Stimulated activated naive CD8-positive, alpha-beta T cell treated with anti-CD3 and anti-CD28 coated beads, Interleukin-15, amount 100 ng/mL, for 72 hours (primary cell): ENCODE data around the gene SMYD3.
A peak's percentile ranks its signal among the peaks of the same experiment; 100 is the strongest.

Experiments used
- ATAC-seq: fragments of 150-1000 bp; cut with Tn5 transposase; 2 replicates; pipeline ENCODE4 v1.10.0; 2021; ENCODE audit warnings: mild to moderate bottlenecking, moderate library complexity
- DNase-seq, 2 donors: peaks; one replicate each; pipeline ENCODE4 v3.0.0; 2021 to 2022
- H3K27ac Mint-ChIP-seq, 2 donors: one replicate each; pipeline ENCODE4 v1.8.0; 2022; ENCODE audit warnings: mild to moderate bottlenecking in 2 of 2, mixed read lengths in 2 of 2, moderate library complexity in 2 of 2
- H3K27me3 Mint-ChIP-seq: one replicate; pipeline ENCODE4 v1.8.0; 2022; ENCODE audit warnings: mixed read lengths
- H3K4me1 Mint-ChIP-seq: one replicate; pipeline ENCODE4 v1.8.0; 2022; ENCODE audit warnings: mild to moderate bottlenecking, mixed read lengths
- H3K4me3 Mint-ChIP-seq, 2 donors: one replicate each; pipeline ENCODE4 v1.8.0; 2022; ENCODE audit warnings: mild to moderate bottlenecking in 2 of 2, mixed read lengths in 2 of 2, moderate library complexity in 1 of 2
- H3K9me3 Mint-ChIP-seq, 2 donors: one replicate each; pipeline ENCODE4 v1.8.0; 2022; ENCODE audit warnings: mixed read lengths in 2 of 2

The SMYD3 gene

DNA sequence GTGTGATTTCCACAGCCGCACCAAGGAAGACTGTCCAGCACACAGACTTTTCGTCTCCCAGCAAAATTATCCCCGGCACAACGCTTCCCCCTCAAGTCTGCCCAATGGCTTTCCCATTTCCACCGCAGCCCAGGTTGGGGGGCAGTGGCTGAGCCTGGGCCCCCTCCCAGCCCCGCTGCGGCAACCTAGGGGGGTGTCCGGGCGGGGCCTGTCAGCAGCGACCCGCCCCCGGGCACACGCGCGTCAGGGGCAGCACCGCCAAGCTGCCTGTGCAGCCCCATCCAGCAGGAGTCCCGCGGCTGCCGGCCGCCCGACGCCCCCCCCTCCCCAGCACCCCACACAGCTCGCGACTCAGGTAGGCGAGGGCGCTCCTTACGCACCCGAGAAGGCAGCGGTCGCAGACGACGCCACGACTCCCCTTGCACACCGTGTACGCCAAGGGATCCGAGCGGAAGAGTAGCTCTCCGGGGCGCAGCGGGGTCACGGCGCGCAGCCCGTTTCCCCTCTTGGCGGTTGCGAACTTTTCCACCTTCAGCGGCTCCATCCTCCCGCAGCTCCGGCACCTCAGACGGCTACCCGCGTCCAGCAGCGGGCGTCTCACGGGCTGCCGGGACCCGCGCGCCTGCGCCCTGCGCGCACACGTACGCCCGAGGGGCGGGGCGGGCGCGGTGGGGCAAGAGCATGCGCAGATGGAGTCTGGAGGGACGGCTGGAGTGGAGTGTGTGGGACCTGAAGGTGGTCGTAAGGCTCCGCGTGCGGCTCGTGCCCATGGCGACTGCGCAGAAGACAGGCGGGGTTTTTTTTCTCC lies at the start of gene SMYD3:
TSS of gene SMYD3 (minus strand) at position 606 of the 808 bp plus-strand sequence.
- H3K4me1 Mint-ChIP-seq: peaks cover 31% of the 10 kb centered on the region
- DNase-seq: peak; percentile 77 to 80
- H3K9me3 Mint-ChIP-seq: no peaks in the 10 kb centered on the region
- ATAC-seq: peak; percentile 89
- H3K27me3 Mint-ChIP-seq: no peaks in the 10 kb centered on the region
- peak within 1 kb of the TSS; percentile 79 to 90 for H3K4me3 Mint-ChIP-seq
- peak within 1 kb of the TSS; percentile 85 to 94 for H3K27ac Mint-ChIP-seq

- no peak for ATAC-seq
- H3K4me1 Mint-ChIP-seq: peaks cover 2% of the 10 kb centered on the region
- H3K27me3 Mint-ChIP-seq: no peaks in the 10 kb centered on the region
- no peaks in the 10 kb centered on the region for H3K9me3 Mint-ChIP-seq
- H3K27ac Mint-ChIP-seq: no peak overlapping the region
- no peak overlapping the region for H3K4me3 Mint-ChIP-seq
- no peak for DNase-seq
Measured at GRCh38 chr1:246554201-246554600, 47.1 kb upstream of the SMYD3 start.

GRCh38 chr1:246552110-246552509 lies 45.0 kb upstream of the SMYD3 start:
- Mint-ChIP-seq H3K9me3 (no peaks in the 10 kb centered on the region), H3K27ac (no peak overlapping the region), H3K27me3 (no peaks in the 10 kb centered on the region), H3K4me1 (no peaks in the 10 kb centered on the region), H3K4me3 (no peak overlapping the region)
- no peak for ATAC-seq
- DNase-seq: no peak

- DNase-seq (no peak), ATAC-seq (no peak)
- no peaks in the 10 kb centered on the region for H3K27me3 Mint-ChIP-seq
- no peaks in the 10 kb centered on the region for H3K9me3 Mint-ChIP-seq
- H3K4me1 Mint-ChIP-seq: no peaks in the 10 kb centered on the region
- no peak overlapping the region for H3K4me3 Mint-ChIP-seq
- no peak overlapping the region for H3K27ac Mint-ChIP-seq
Measured at GRCh38 chr1:246550402-246550801, 43.3 kb upstream of the SMYD3 start.

DNA sequence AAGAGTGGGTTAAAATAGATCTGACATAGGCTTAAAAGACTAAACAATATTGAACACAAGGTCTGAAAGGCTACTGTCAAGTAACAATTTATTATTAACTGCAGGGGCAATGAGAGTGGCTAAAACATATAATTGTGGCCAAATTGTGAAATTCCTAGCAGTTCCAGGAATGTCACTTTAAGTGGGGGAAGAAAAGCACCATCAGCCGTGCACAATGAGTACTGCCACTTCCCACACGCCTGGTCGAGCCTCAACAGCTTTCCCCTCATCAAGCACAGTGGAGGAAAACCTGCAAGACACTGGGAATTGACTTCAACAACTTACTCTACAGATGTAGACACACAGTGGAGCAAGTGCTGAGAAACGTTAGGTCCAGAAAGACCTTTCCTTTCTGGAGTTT lies 42.6 kb upstream of the SMYD3 start:
- H3K27ac Mint-ChIP-seq: no peak overlapping the region
- H3K4me1 Mint-ChIP-seq: no peaks in the 10 kb centered on the region
- DNase-seq (no peak), ATAC-seq (no peak)
- H3K4me3 Mint-ChIP-seq: no peak overlapping the region
- no peaks in the 10 kb centered on the region for H3K9me3 Mint-ChIP-seq
- H3K27me3 Mint-ChIP-seq: no peaks in the 10 kb centered on the region

GRCh38 chr1:246544001-246544400 lies 36.9 kb upstream of the SMYD3 start:
- no peak for ATAC-seq
- no peak overlapping the region for H3K27ac Mint-ChIP-seq
- no peak overlapping the region for H3K4me3 Mint-ChIP-seq
- no peaks in the 10 kb centered on the region for H3K9me3 Mint-ChIP-seq
- H3K4me1 Mint-ChIP-seq: no peaks in the 10 kb centered on the region
- DNase-seq: no peak
- H3K27me3 Mint-ChIP-seq: no peaks in the 10 kb centered on the region

GRCh38 chr1:246540738-246541491 lies 33.8 kb upstream of the SMYD3 start:
- Mint-ChIP-seq H3K9me3 (no peaks in the 10 kb centered on the region), H3K4me3 (no peak overlapping the region), H3K4me1 (no peaks in the 10 kb centered on the region), H3K27ac (no peak overlapping the region), H3K27me3 (no peaks in the 10 kb centered on the region)
- no peak for DNase-seq
- no peak for ATAC-seq

GRCh38 chr1:246537887-246538286 lies 30.8 kb upstream of the SMYD3 start:
- Mint-ChIP-seq H3K27me3 (no peaks in the 10 kb centered on the region), H3K4me3 (no peak overlapping the region), H3K27ac (no peak overlapping the region), H3K4me1 (no peaks in the 10 kb centered on the region), H3K9me3 (no peaks in the 10 kb centered on the region)
- ATAC-seq: no peak
- DNase-seq: no peak

GRCh38 chr1:246537441-246537840 lies 30.4 kb upstream of the SMYD3 start:
- DNase-seq: no peak
- Mint-ChIP-seq H3K27ac (no peak overlapping the region), H3K9me3 (no peaks in the 10 kb centered on the region), H3K27me3 (no peaks in the 10 kb centered on the region), H3K4me1 (no peaks in the 10 kb centered on the region), H3K4me3 (no peak overlapping the region)
- ATAC-seq: no peak

- no peak for ATAC-seq
- Mint-ChIP-seq H3K4me3 (no peak overlapping the region), H3K27me3 (no peaks in the 10 kb centered on the region), H3K4me1 (no peaks in the 10 kb centered on the region), H3K27ac (no peak overlapping the region), H3K9me3 (no peaks in the 10 kb centered on the region)
- no peak for DNase-seq
Measured at GRCh38 chr1:246534114-246534513, 27.0 kb upstream of the SMYD3 start.

- no peaks in the 10 kb centered on the region for H3K9me3 Mint-ChIP-seq
- DNase-seq (no peak), ATAC-seq (no peak)
- no peaks in the 10 kb centered on the region for H3K4me1 Mint-ChIP-seq
- H3K27me3 Mint-ChIP-seq: no peaks in the 10 kb centered on the region
- no peak overlapping the region for H3K27ac Mint-ChIP-seq
- no peak overlapping the region for H3K4me3 Mint-ChIP-seq
Measured at GRCh38 chr1:246533371-246533905, 26.4 kb upstream of the SMYD3 start.

DNA sequence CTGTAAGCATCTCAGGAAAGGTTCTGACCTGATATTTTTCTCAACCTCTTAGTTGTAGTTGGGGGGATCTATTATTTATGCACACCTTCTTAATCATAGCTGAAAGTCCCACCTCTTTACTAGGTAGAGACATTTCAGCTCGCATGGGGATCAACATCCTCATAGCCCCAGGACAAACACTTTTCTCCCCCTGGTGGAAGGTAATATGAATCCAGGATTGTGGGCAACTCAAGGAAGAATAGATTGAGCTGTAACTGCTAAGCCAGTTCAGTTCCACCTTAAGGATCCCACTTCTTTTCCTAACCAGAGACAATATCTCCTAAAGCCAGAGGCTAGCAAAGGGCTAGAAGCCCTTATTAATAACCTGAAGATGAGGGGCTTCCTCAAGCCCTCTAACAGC lies 25.4 kb upstream of the SMYD3 start:
- H3K27me3 Mint-ChIP-seq: no peaks in the 10 kb centered on the region

GRCh38 chr1:246530482-246530881 lies 23.4 kb upstream of the SMYD3 start:
- Mint-ChIP-seq H3K27me3 (no peaks in the 10 kb centered on the region), H3K4me3 (no peak overlapping the region), H3K27ac (no peak overlapping the region), H3K4me1 (peaks cover 7% of the 10 kb centered on the region), H3K9me3 (peaks cover 0 to 10% of the 10 kb centered on the region in 2 donors)
- DNase-seq: no peak
- no peak for ATAC-seq

More for the DNA sequence above, 25.4 kb upstream of the SMYD3 start:
- no peaks in the 10 kb centered on the region for H3K9me3 Mint-ChIP-seq
- H3K4me1 Mint-ChIP-seq: peaks cover under 1% of the 10 kb centered on the region
- H3K27ac Mint-ChIP-seq: no peak overlapping the region
- DNase-seq (no peak), ATAC-seq (no peak)
- no peak overlapping the region for H3K4me3 Mint-ChIP-seq

DNA sequence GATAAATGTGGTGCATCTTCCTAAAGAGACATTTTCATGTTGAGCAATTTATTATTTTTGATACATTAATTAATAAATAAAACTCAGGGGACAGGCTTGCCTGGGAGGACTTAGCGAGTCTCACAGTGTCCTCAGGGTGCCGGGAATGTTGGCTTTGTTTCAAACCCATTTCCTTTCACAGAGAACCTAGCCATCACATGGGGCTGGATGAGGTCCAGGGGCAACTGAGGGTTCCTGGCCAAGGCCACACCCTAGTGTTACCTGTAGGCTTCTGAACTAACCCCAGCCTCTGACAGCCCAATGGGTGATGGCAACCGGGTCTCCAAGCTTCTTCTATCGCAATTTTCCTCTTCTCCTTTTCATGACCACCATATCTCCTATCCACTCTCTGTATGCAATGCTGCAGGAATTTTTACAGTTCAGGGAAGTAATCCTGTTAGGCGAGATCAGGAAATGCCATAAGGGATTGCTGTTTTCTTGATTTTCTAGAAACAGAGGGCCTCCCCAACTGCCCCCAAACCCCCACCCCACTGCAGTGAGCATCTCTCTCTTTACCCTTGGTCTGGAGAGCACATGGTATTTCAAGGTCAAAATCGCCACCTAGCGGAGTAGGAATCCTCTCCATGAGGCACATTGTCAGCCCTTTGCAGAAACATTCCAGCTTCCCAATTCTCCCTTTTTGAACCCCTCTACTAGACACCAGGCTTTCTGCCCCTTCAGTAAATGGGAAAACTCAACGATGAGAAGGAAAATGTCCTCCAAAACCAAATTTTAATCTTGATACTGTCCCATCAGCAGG lies 22.1 kb upstream of the SMYD3 start:
- H3K4me1 Mint-ChIP-seq: peaks cover 7% of the 10 kb centered on the region
- ATAC-seq (no peak), DNase-seq (no peak)
- H3K9me3 Mint-ChIP-seq: peaks cover 0 to 10% of the 10 kb centered on the region in 2 donors
- no peaks in the 10 kb centered on the region for H3K27me3 Mint-ChIP-seq
- no peak overlapping the region for H3K4me3 Mint-ChIP-seq
- H3K27ac Mint-ChIP-seq: no peak overlapping the region

DNA sequence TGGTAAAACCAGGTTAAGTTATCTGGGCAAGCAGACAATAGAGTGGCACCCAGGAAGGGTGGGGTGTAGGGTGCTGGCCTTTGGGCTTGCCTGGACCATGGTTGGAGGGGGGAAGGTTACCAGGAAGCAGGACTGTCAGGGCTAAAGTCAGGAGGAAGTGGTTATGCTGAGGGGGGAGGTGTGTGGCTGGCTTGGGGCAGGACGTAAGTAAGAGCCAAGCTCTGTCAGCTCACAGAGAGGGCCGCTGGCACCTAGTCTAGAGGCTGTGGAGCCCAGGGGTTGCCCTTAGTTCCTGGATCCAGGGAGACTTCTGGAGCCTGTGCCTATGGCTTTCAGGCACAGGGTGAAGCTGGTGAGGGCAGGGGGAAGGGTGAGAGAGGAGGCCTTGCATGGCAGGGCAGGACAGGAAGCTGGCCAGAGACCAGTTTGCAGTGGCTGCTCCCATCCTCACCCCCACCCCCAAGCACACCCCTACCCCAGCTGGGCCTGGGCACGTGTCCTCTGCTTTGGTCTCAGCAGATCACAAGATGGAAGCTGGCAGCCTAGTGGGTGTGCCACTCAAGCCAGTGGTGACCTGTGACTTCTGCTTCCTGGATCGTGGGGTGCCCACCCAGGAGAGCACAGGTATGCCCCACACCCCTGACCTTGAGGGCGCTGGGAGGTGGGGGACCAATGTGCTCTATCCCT lies 20.5 kb upstream of the SMYD3 start:
- peak overlapping the region; percentile 34 to 97 for H3K27ac Mint-ChIP-seq
- peak overlapping the region; percentile 4 to 29 for H3K4me3 Mint-ChIP-seq
- H3K4me1 Mint-ChIP-seq: peaks cover 7% of the 10 kb centered on the region
- H3K27me3 Mint-ChIP-seq: no peaks in the 10 kb centered on the region
- H3K9me3 Mint-ChIP-seq: peaks cover 0 to 10% of the 10 kb centered on the region in 2 donors
- DNase-seq (no peak), ATAC-seq (peak; percentile 79)
